Activated CD4-positive, alpha-beta memory T cell treated with anti-CD3 and anti-CD28 coated beads for 36 hours (primary cell): Measurements from ENCODE around the gene FARS2. TPM values are rescaled to one million over a fixed set of nuclear protein-coding genes. Genes with fewer than 3 reads are reported as not detected.

Source experiments
- CTCF ChIA-PET: fragments of 350-600 bp; sonication (Branson Sonifier 250); formaldehyde crosslinking; loops from one replicate; lab custom pipeline; 2021; ENCODE audit warnings: antibody characterized with exemption, inconsistent platforms; lab: Charles Lee
- POLR2A ChIA-PET: fragments of 350-600 bp; sonication (Branson Sonifier 250); formaldehyde crosslinking; loops from one replicate; lab custom pipeline; 2021; ENCODE audit warnings: antibody characterized with exemption; lab: Charles Lee
- DNase-seq: peaks from one replicate; pipeline ENCODE4 v3.0.0-alpha.2; 2020
- H3K27ac Mint-ChIP-seq: one replicate; pipeline ENCODE4 v1.8.0; 2021; ENCODE audit warnings: mixed read lengths
- H3K27me3 Mint-ChIP-seq: one replicate; pipeline ENCODE4 v1.8.0; 2021; ENCODE audit warnings: mixed read lengths
- H3K36me3 Mint-ChIP-seq: one replicate; pipeline ENCODE4 v1.8.0; 2021; ENCODE audit warnings: mixed read lengths
- H3K4me1 Mint-ChIP-seq: one replicate; pipeline ENCODE4 v1.8.0; 2021; ENCODE audit warnings: low read depth, mixed read lengths
- H3K4me3 Mint-ChIP-seq: one replicate; pipeline ENCODE4 v1.8.0; 2021; ENCODE audit warnings: mild to moderate bottlenecking, mixed read lengths
- H3K9me3 Mint-ChIP-seq: one replicate; pipeline ENCODE4 v1.8.0; 2021; ENCODE audit warnings: mixed read lengths
- intact Hi-C: fragments of 100-400 bp; cut with micrococcal nuclease; formaldehyde crosslinking; loops from one replicate; pipeline ENCODE4 v1.15.1; 2023
- total RNA-seq, 2 experiments: library from RNA; stranded (reverse); gene quantifications; one replicate each; pipeline ENCODE4 v1.2.3, GENCODE V29; 2021

Gene FARS2
- total RNA-seq, 2 experiments from 2014 or later = 22.7 to 23.7 TPM

GRCh38 chr6:5326022-5326641 is 64.8 kb downstream of the FARS2 start:
- CTCF ChIA-PET = no interaction called here
- no peak for DNase-seq
- H3K36me3 Mint-ChIP-seq = peaks cover 13% of the 10 kb centered on the region
- H3K27ac Mint-ChIP-seq = no peak overlapping the region
- intact Hi-C loops = no loop called here
- H3K4me1 Mint-ChIP-seq = peaks cover 1% of the 10 kb centered on the region
- no peak overlapping the region for H3K4me3 Mint-ChIP-seq
- H3K9me3 Mint-ChIP-seq = peaks cover 3% of the 10 kb centered on the region
- POLR2A ChIA-PET = no interaction called here
- H3K27me3 Mint-ChIP-seq = no peaks in the 10 kb centered on the region

GRCh38 chr6:5328800-5329199 is 67.5 kb downstream of the FARS2 start:
- ChIA-PET CTCF (interaction anchor here (1.1 kb wide), 1 partner anchor 26 kb away, joined by 3 read pairs; no protein-coding TSS in a partner anchor), POLR2A (no interaction called here)
- no peaks in the 10 kb centered on the region for H3K27me3 Mint-ChIP-seq
- H3K27ac Mint-ChIP-seq = no peak overlapping the region
- H3K9me3 Mint-ChIP-seq = peaks cover 1% of the 10 kb centered on the region
- no peak overlapping the region for H3K4me3 Mint-ChIP-seq
- DNase-seq = no peak
- peaks cover 2% of the 10 kb centered on the region for H3K4me1 Mint-ChIP-seq
- intact Hi-C loops = no loop called here
- peaks cover 10% of the 10 kb centered on the region for H3K36me3 Mint-ChIP-seq

- ChIA-PET POLR2A (no interaction called here), CTCF (no interaction called here)
- Mint-ChIP-seq H3K4me1 (peaks cover 18% of the 10 kb centered on the region), H3K27ac (no peak overlapping the region), H3K9me3 (no peaks in the 10 kb centered on the region), H3K27me3 (no peaks in the 10 kb centered on the region), H3K36me3 (no peaks in the 10 kb centered on the region), H3K4me3 (no peak overlapping the region)
- intact Hi-C loops = no loop called here
- no peak for DNase-seq
Observed at GRCh38 chr6:5331845-5332442, 70.6 kb downstream of the FARS2 start.

GRCh38 chr6:5333658-5334057 is 72.3 kb downstream of the FARS2 start:
- Mint-ChIP-seq H3K4me3 (no peak overlapping the region), H3K4me1 (peaks cover 31% of the 10 kb centered on the region), H3K27ac (no peak overlapping the region), H3K9me3 (no peaks in the 10 kb centered on the region), H3K36me3 (no peaks in the 10 kb centered on the region), H3K27me3 (no peaks in the 10 kb centered on the region)
- ChIA-PET POLR2A (no interaction called here), CTCF (no interaction called here)
- intact Hi-C loops = no loop called here
- DNase-seq = no peak

- intact Hi-C loops = no loop called here
- DNase-seq = no peak
- H3K4me1 Mint-ChIP-seq = peaks cover 33% of the 10 kb centered on the region
- no peak overlapping the region for H3K4me3 Mint-ChIP-seq
- no peaks in the 10 kb centered on the region for H3K27me3 Mint-ChIP-seq
- no peak overlapping the region for H3K27ac Mint-ChIP-seq
- POLR2A ChIA-PET = no interaction called here
- H3K36me3 Mint-ChIP-seq = no peaks in the 10 kb centered on the region
- CTCF ChIA-PET = no interaction called here
- H3K9me3 Mint-ChIP-seq = no peaks in the 10 kb centered on the region
Observed at GRCh38 chr6:5334341-5334740, 73.0 kb downstream of the FARS2 start.

GRCh38 chr6:5335020-5335419 is 73.7 kb downstream of the FARS2 start:
- no peak overlapping the region for H3K4me3 Mint-ChIP-seq
- intact Hi-C loops = no loop called here
- no peaks in the 10 kb centered on the region for H3K27me3 Mint-ChIP-seq
- no peak overlapping the region for H3K27ac Mint-ChIP-seq
- peaks cover 33% of the 10 kb centered on the region for H3K4me1 Mint-ChIP-seq
- no peaks in the 10 kb centered on the region for H3K9me3 Mint-ChIP-seq
- POLR2A ChIA-PET = no interaction called here
- no peaks in the 10 kb centered on the region for H3K36me3 Mint-ChIP-seq
- CTCF ChIA-PET = no interaction called here
- no peak for DNase-seq

- CTCF ChIA-PET = no interaction called here
- no peak for DNase-seq
- H3K9me3 Mint-ChIP-seq = no peaks in the 10 kb centered on the region
- POLR2A ChIA-PET = no interaction called here
- H3K27ac Mint-ChIP-seq = no peak overlapping the region
- H3K36me3 Mint-ChIP-seq = no peaks in the 10 kb centered on the region
- no peak overlapping the region for H3K4me3 Mint-ChIP-seq
- no peaks in the 10 kb centered on the region for H3K27me3 Mint-ChIP-seq
- H3K4me1 Mint-ChIP-seq = peaks cover 35% of the 10 kb centered on the region
- intact Hi-C loops = no loop called here
Observed at GRCh38 chr6:5337573-5337972, 76.3 kb downstream of the FARS2 start.

GRCh38 chr6:5338177-5338960 is 77.1 kb downstream of the FARS2 start:
- H3K27me3 Mint-ChIP-seq = no peaks in the 10 kb centered on the region
- H3K36me3 Mint-ChIP-seq = no peaks in the 10 kb centered on the region
- no peak overlapping the region for H3K4me3 Mint-ChIP-seq
- H3K27ac Mint-ChIP-seq = no peak overlapping the region
- intact Hi-C loops = loop anchor here (1.0 to 2.0 kb wide), 2 partner anchors 58 to 139 kb away; no protein-coding TSS in a partner anchor
- H3K4me1 Mint-ChIP-seq = peaks cover 35% of the 10 kb centered on the region
- H3K9me3 Mint-ChIP-seq = no peaks in the 10 kb centered on the region
- CTCF ChIA-PET = no interaction called here
- no peak for DNase-seq
- POLR2A ChIA-PET = no interaction called here

- POLR2A ChIA-PET = no interaction called here
- peaks cover 34% of the 10 kb centered on the region for H3K4me1 Mint-ChIP-seq
Observed at GRCh38 chr6:5339786-5340185, 78.5 kb downstream of the FARS2 start.

GRCh38 chr6:5341845-5342244 is 80.5 kb downstream of the FARS2 start:
- H3K36me3 Mint-ChIP-seq = no peaks in the 10 kb centered on the region

More at GRCh38 chr6:5339786-5340185, 78.5 kb downstream of the FARS2 start:
- Mint-ChIP-seq H3K27ac (no peak overlapping the region), H3K9me3 (no peaks in the 10 kb centered on the region), H3K36me3 (no peaks in the 10 kb centered on the region), H3K4me3 (no peak overlapping the region), H3K27me3 (no peaks in the 10 kb centered on the region)
- intact Hi-C loops = loop anchor here (2.0 kb wide), 1 partner anchor 59 kb away; no protein-coding TSS in a partner anchor
- CTCF ChIA-PET = interaction anchor here (0.6 kb wide), 1 partner anchor 161 kb away, joined by 3 read pairs; no protein-coding TSS in a partner anchor
- DNase-seq = no peak

GRCh38 chr6:5343998-5344397 is 82.7 kb downstream of the FARS2 start:
- ChIA-PET CTCF (interaction anchor here (0.8 to 1.5 kb wide), 3 partner anchors 36 to 200 kb away, joined by 3 to 4 read pairs (median 3); no protein-coding TSS in a partner anchor), POLR2A (no interaction called here)
- Mint-ChIP-seq H3K9me3 (peaks cover 2% of the 10 kb centered on the region), H3K27me3 (no peaks in the 10 kb centered on the region), H3K4me3 (no peak overlapping the region), H3K4me1 (peaks cover 7% of the 10 kb centered on the region), H3K36me3 (peaks cover 13% of the 10 kb centered on the region), H3K27ac (no peak overlapping the region)
- no peak for DNase-seq
- intact Hi-C loops = no loop called here

More at GRCh38 chr6:5341845-5342244, 80.5 kb downstream of the FARS2 start:
- intact Hi-C loops = no loop called here
- H3K4me3 Mint-ChIP-seq = no peak overlapping the region
- DNase-seq = no peak
- peaks cover 23% of the 10 kb centered on the region for H3K4me1 Mint-ChIP-seq
- ChIA-PET CTCF (interaction anchor here (1.0 kb wide), 1 partner anchor 198 kb away, joined by 3 read pairs; no protein-coding TSS in a partner anchor), POLR2A (no interaction called here)
- H3K27ac Mint-ChIP-seq = no peak overlapping the region
- H3K9me3 Mint-ChIP-seq = no peaks in the 10 kb centered on the region
- no peaks in the 10 kb centered on the region for H3K27me3 Mint-ChIP-seq

- H3K27ac Mint-ChIP-seq = no peak overlapping the region
- POLR2A ChIA-PET = no interaction called here
Observed at GRCh38 chr6:5345324-5345723, 84.0 kb downstream of the FARS2 start.

More at GRCh38 chr6:5345324-5345723, 84.0 kb downstream of the FARS2 start:
- H3K36me3 Mint-ChIP-seq = peaks cover 16% of the 10 kb centered on the region
- CTCF ChIA-PET = no interaction called here
- no peak overlapping the region for H3K4me3 Mint-ChIP-seq
- DNase-seq = no peak
- H3K4me1 Mint-ChIP-seq = peaks cover 7% of the 10 kb centered on the region
- no peaks in the 10 kb centered on the region for H3K27me3 Mint-ChIP-seq
- H3K9me3 Mint-ChIP-seq = peaks cover 2% of the 10 kb centered on the region
- intact Hi-C loops = no loop called here
